Pancreas (tissue), 10 donors: ENCODE results near the gene TOM1L1. TPM values are rescaled to one million over a fixed set of nuclear protein-coding genes. Genes with fewer than 3 reads are reported as not detected.

Experiments used
- ATAC-seq, 4 donors: fragments of 200-7000 bp; cut with Tn5 transposase; one replicate each; pipeline versions ENCODE4 v1.8.0 to v1.9.1; 2020; ENCODE audit warnings: mild to moderate bottlenecking in 4 of 4, moderate library complexity in 4 of 4
- DNase-seq, 6 donors: peaks; one replicate each; pipeline ENCODE4 v3.0.0-alpha.2; 2020
- FAIRE-seq: peaks from 2 replicates; lab custom pipeline; 2012; peaks lifted over from hg19 to GRCh38; lab: Jason Lieb, UNC
- H3K27ac ChIP-seq, 4 donors: fragments of 200-600 bp; sonication (generic); 1 replicate in 3 of 4; 2 replicates in 1 of 4; pipeline versions ENCODE4 v1.5.0 to v1.8.0; 2020
- H3K27me3 ChIP-seq, 4 donors: fragments of 200-600 bp; one replicate each; pipeline ENCODE4 v1.8.0; 2021
- H3K36me3 ChIP-seq, 3 donors: fragments of 200-600 bp; sonication (generic) in 1 of 3; one replicate each; pipeline versions ENCODE4 v1.5.0 to v1.8.0; 2020 to 2021
- H3K4me1 ChIP-seq, 3 donors: fragments of 200-600 bp; one replicate each; pipeline ENCODE4 v1.8.0; 2021
- H3K4me3 ChIP-seq, 4 donors: fragments of 200-600 bp; sonication (generic) in 2 of 4; one replicate each; pipeline versions ENCODE4 v1.5.0 to v1.8.0; 2020 to 2021
- H3K9me3 ChIP-seq, 4 donors: fragments of 200-600 bp; one replicate each; pipeline ENCODE4 v1.8.0; 2021
- WGBS, 2 donors: extraction: QIAGEN DNeasy Blood & Tissue Kit; methylation state at CpG; one replicate each; pipeline ENCODE4 v1.1.7; 2013; 5-methylcytosine and 5-hydroxymethylcytosine counted together
- intact Hi-C, 3 donors: fragments of 100-400 bp; cut with DNase I; formaldehyde crosslinking; loops; one replicate each; pipeline versions ENCODE4 v1.11.1 to v1.14.2; 2022
- polyA plus RNA-seq, 2 donors: library from polyadenylated mRNA; stranded (reverse); fragments of 200-250 nt; gene quantifications; one replicate each; pipeline ENCODE4 v1.2.3, GENCODE V29; 2013
- total RNA-seq, 6 donors: library from RNA; stranded (reverse); fragmentation: NEBNext Ultra II Directional in 4 of 6; extraction: Animal tissue kit (Norgen Biotek cat#: 25700) in 4 of 6; gene quantifications; one replicate each; pipeline versions ENCODE4 v1.2.1 to v1.2.4, GENCODE V29; 2021 to 2023
- TF ChIP-seq, protein P1 (sequence below), 4 donors: fragments of 200-600 bp; sonication (generic) in 3 of 4; IDR thresholded peaks; one replicate each; pipeline versions ENCODE4 v1.5.0 to v1.8.0; 2021; ENCODE audit warnings: antibody characterized with exemption in 4 of 4
- donor health status: healthy with polysubstance abuse.
- donor health status: DM: no; HTN: no; CAD: no; lungs with moderate emphysema.
- donor health status: DM: no; HTN: no; CAD: no.
- donor health status: control.
- donor health status: control.
- donor health status: Bipolar disorder and iron deficiency.
- donor health status: DM: yes; HTN: yes; CAD: no.
- donor health status: DM: no; HTN: no; CAD: no.
- donor health status: DM: no; HTN: no; CAD: no.
- donor health status: DM: yes; HTN: yes; CAD: no.

Gene TOM1L1
- total and polyA plus RNA-seq, 8 donors: 14.2 to 39.0 (median 31.8) TPM

DNA sequence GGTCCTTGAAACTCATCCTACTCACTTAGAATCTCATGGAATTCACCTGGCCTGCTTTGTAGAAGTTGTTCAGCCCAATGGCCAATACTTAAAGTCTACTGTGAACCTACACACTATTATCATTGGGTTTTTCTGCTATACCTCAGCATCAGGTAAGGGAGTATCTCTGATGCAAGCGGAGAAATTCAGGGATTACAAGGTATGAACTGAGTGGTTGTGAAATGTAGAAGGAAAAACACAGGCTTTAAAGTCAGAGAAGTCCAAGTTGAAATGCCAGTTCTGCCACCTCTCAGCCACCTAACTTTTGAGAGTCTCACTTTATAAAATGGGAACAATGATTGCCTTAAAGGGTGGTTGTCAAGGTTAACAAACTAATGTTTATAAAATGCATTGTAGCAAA is 36.8 kb downstream of the TOM1L1 start:
- H3K27ac ChIP-seq: no peak overlapping the region
- no peak for ATAC-seq
- no peak overlapping the region for H3K4me3 ChIP-seq
- no peaks in the 10 kb centered on the region for H3K4me1 ChIP-seq
- peaks cover 0 to 61% (median 0%) of the 10 kb centered on the region in 3 donors for H3K36me3 ChIP-seq
- WGBS, 2 donors: 97 to 100% methylated on average over 1 of the region's 1 CpG
- H3K27me3 ChIP-seq: no peaks in the 10 kb centered on the region
- intact Hi-C loops: no loop called here
- DNase-seq: no peak
- no peaks in the 10 kb centered on the region for H3K9me3 ChIP-seq
- TF ChIP-seq, protein P1, sequence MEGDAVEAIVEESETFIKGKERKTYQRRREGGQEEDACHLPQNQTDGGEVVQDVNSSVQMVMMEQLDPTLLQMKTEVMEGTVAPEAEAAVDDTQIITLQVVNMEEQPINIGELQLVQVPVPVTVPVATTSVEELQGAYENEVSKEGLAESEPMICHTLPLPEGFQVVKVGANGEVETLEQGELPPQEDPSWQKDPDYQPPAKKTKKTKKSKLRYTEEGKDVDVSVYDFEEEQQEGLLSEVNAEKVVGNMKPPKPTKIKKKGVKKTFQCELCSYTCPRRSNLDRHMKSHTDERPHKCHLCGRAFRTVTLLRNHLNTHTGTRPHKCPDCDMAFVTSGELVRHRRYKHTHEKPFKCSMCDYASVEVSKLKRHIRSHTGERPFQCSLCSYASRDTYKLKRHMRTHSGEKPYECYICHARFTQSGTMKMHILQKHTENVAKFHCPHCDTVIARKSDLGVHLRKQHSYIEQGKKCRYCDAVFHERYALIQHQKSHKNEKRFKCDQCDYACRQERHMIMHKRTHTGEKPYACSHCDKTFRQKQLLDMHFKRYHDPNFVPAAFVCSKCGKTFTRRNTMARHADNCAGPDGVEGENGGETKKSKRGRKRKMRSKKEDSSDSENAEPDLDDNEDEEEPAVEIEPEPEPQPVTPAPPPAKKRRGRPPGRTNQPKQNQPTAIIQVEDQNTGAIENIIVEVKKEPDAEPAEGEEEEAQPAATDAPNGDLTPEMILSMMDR (IDR thresholded peaks at IDR 0.05): no peak
- no peak for FAIRE-seq

DNA sequence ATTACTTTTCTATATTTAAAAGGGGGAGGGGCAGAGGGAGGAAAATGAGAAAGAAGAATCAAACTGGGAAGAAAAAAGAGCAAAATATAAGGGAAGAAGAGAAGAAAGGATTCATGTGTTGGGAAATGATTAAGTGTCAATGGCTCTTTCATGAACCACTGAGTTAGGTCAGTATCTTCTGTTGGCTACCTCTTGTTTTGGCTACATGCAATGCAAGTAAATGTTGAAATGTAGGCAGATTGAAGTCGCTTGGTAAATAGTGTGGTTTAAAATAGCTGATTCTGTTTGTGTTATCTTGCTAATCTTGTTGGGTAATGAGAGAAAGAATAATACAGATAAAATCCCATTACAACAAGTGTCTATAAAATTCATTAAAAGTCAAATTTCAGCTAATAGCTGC is 40.6 kb downstream of the TOM1L1 start:
- no peaks in the 10 kb centered on the region for H3K4me1 ChIP-seq
- intact Hi-C loops: no loop called here
- H3K9me3 ChIP-seq: no peaks in the 10 kb centered on the region
- 77 to 95% methylated on average over 1 of the region's 1 CpG for WGBS, 2 donors
- FAIRE-seq (no peak), ATAC-seq (no peak), DNase-seq (no peak)
- no peaks in the 10 kb centered on the region for H3K27me3 ChIP-seq
- H3K27ac ChIP-seq: no peak overlapping the region
- H3K4me3 ChIP-seq: no peak overlapping the region
- H3K36me3 ChIP-seq: peaks cover 0 to 34% (median 0%) of the 10 kb centered on the region in 3 donors
- TF ChIP-seq, protein P1 (IDR thresholded peaks at IDR 0.05): no peak

DNA sequence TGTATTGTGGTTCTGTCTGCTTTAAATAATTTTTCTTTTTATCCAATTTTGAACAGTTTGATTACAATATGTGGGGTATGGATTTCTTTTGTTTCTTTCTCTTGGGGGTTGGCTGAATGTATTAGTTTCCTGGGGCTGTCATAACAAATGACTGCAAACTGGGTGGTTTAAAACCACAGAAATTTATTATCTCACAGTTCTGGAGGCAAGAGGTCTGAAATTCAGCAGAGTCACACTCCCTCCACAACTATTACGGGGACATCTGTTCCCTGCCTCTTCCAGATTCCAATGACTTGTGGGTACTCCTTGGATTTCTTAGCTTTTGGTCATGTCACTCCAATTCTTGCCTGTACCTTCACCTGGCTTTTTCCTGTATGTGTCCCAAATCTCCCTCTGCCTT is 44.1 kb downstream of the TOM1L1 start:
- Histone ChIP-seq H3K27me3 (no peaks in the 10 kb centered on the region), H3K4me1 (no peaks in the 10 kb centered on the region), H3K4me3 (no peak overlapping the region), H3K27ac (no peak overlapping the region), H3K9me3 (no peaks in the 10 kb centered on the region), H3K36me3 (peaks cover 0 to 22% (median 0%) of the 10 kb centered on the region in 3 donors)
- TF ChIP-seq, protein P1 (IDR thresholded peaks at IDR 0.05): no peak
- intact Hi-C loops: no loop called here
- ATAC-seq (no peak), FAIRE-seq (no peak), DNase-seq (no peak)
- 94 to 97% methylated on average over 1 of the region's 1 CpG for WGBS, 2 donors

DNA sequence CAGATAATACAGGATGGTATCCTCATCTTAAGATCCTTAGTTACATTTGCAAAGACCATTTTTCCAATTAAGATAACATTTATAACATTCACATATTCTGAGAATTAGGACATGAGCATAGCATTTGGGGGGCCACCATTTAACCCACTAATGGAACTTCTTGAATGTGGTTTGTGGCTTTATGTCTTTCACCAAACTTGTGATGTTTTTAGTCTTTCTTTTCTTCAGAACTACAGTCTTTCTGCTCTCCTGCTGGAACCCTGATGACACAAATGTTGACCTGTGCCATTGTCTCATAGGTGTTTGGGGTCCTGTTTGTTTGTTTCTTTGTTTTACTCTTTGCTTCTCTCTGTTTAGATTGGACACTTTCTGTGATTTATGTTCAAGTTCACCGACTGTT is 44.6 kb downstream of the TOM1L1 start:
- ATAC-seq (no peak), FAIRE-seq (no peak)
- intact Hi-C loops: no loop called here

DNA sequence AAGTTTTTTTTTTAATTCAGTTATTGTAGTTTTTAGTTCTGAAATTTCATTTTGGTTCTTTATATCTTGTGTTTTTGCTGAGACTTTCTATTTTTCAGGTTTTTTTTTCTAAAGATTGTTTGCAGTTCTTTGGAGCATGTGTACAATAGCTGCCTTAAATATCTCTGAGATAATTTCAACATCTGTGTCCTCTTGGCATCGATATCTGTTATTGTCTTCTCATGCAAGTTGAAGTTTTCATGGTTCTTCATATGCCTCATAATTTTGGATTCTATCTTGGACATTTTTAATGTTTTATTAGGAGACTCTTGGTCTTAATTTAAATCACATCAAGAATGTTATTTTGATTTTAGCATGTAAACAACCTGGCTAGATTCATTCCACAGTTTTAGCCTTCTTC is 45.0 kb downstream of the TOM1L1 start:
- Histone ChIP-seq H3K27me3 (no peaks in the 10 kb centered on the region), H3K27ac (no peak overlapping the region), H3K36me3 (peaks cover 0 to 19% (median 0%) of the 10 kb centered on the region in 3 donors), H3K4me3 (no peak overlapping the region), H3K4me1 (no peaks in the 10 kb centered on the region), H3K9me3 (no peaks in the 10 kb centered on the region)
- no peak for FAIRE-seq
- WGBS, 2 donors: 87% methylated on average over 1 of the region's 1 CpG
- TF ChIP-seq, protein P1 (IDR thresholded peaks at IDR 0.05): no peak
- intact Hi-C loops: no loop called here
- no peak for DNase-seq
- ATAC-seq: no peak

More for the DNA sequence above, 44.6 kb downstream of the TOM1L1 start:
- Histone ChIP-seq H3K36me3 (peaks cover 0 to 19% (median 0%) of the 10 kb centered on the region in 3 donors), H3K4me1 (no peaks in the 10 kb centered on the region), H3K27ac (no peak overlapping the region), H3K4me3 (no peak overlapping the region), H3K9me3 (no peaks in the 10 kb centered on the region), H3K27me3 (no peaks in the 10 kb centered on the region)
- TF ChIP-seq, protein P1 (IDR thresholded peaks at IDR 0.05): no peak
- WGBS, 2 donors: 54 to 70% methylated on average over 1 of the region's 1 CpG
- DNase-seq: no peak
